HG03139 (cell line): Measurements from ENCODE around the gene TRPM8.
"Not testable (repeated sequence)": the region's sequence is repeated elsewhere in the genome, so short reads cannot be mapped to it uniquely, and the experiment has no call there.

ENCODE experiments used
- ATAC-seq: cut with Tn5 transposase; IDR thresholded peaks from one replicate; pipeline ENCODE4 v1.9.1; 2021; ENCODE audit not compliant: unreplicated experiment

Gene TRPM8

DNA sequence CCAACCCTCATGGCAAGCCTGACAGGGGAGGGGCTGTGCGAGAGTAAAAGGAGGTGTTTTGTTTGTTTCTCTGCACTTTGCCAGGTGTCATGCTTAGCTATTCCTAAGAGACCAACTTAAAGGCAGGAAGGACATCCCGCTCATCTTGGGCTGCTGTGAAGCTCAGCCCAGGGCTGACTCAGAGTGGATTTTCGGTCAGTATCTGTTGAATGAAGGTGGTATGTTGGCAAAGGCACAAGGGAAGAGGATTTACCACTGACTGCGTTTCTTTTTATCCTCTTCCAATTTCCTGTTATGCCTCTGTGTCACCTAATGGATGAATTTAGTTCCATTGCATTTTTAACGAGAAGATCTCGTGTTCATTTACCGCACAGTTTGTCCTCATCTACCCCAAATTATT lies 18.9 kb downstream of the TRPM8 start:
- ATAC-seq, result no peak

DNA sequence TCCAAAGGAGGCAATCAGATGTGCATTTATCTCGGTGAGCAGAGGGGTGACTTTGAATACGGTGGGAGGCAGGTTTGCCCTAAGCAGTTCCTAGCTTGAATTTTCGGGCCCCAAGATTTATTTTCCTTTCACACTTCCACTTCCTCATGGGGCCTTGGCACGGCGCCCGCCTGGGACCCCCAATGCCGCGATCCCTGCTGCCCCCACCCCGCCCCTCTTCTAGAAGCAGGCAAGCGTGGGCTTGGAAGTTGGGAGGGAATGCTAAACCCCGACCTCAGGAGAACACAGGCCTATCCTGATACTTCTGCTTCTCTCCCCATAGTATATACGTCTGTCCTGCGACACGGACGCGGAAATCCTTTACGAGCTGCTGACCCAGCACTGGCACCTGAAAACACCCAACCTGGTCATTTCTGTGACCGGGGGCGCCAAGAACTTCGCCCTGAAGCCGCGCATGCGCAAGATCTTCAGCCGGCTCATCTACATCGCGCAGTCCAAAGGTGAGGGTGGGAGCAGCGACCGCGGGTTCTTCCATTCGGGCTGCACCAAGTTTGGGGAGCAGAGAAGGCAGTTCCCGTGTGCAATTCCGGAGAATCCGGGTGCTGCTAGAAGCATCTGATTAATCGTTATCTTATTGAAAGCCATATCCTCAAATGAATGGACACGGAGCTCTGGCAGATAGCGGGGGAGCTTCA lies 21.6 kb downstream of the TRPM8 start:
- no peak for ATAC-seq

DNA sequence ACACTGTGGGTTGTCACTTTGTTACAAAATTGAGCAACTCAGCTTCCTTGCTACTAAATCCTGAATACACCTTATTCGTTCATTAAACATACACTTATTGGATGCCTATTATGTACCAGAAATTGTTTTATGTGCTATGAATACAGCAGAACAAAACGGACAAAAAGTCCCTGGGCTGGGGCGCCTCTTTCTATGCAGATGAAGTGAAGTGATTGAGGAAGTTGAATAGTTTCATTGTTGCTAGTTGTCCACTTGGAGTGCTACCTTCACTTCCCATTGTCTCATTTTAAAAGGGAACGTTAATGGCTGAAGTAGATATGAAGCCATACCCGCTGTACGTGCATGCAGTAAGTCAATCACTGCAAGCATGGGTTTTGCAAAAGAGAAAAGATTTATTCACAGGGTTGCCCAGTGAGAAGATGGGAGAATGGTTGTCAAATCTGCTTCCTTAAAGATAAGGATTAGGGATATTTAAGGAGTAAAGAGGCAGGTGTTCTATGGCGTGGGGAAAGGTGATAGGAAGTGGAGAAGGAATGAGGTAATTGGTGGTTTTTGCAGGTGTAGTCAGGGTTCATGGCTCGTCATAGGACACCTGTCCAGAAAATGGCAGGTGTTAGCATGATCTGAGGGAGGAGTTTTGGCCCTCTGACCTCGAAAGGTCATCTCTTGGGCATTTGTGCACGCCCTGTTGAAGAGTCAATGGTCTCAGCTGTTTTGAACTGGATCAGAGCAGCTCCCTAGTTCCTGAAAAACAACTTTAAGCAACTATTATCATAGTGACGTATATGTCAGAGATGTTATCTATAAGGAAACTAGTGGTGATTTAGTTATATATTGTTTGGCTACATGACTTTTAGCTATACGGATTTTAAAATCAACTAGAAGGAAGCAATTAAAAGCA lies 23.5 kb downstream of the TRPM8 start:
- ATAC-seq, result no peak

DNA sequence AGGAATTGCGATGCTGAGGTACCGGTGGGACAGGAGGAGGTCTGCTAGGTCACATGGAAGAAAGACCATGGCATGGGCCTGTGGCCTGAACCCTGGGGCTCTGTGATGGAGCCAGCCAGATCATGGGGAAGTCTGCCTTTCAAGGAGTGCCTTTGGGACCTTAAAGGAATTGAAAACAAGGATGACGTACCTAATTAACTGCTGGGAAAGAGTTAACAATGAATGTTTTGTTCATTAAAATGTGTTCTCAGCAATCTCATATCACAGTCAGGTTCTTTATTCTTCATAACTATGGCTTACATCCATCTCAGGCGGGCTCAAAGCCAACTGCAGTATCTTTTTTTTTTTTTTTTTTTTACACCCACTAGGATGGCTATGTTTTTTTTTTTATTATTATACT lies 25.6 kb downstream of the TRPM8 start:
- ATAC-seq, result no peak

DNA sequence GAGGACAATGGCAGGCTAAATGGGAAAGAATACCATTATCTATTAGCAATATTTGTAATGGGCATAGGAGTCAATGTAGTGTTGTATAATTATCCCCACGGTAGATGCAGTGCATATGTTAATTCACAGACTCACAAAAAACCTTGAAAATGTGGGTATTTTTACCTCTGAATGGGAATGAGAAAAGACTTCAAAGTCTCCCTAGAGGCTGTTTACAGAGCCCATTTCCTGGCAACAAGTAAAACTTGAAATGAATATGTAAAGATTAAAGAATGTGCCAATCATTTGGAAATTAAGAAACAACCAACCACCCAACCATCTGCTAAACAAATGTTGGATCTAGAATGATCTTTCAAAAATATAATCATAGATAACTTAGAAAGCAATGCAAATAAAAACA lies 27.1 kb downstream of the TRPM8 start:
- ATAC-seq, result no peak

DNA sequence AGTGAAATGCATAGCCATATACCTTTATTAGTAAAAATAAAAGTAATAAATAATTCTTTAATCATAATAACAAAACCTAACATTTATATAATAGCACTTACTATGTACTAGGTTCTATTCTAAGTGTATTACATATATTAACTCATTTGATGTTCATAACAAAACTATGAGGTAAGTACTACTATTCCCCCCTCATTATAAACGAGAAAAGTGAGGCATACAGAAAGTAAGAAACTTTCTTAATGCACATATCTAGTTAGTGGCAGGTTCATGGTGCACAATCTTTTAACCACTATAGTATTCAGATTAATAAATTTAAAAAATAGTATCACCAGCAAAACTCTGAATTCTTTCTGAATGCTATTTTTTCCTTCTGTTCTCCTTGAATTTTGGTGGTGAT lies 27.5 kb downstream of the TRPM8 start:
- ATAC-seq, result no peak

DNA sequence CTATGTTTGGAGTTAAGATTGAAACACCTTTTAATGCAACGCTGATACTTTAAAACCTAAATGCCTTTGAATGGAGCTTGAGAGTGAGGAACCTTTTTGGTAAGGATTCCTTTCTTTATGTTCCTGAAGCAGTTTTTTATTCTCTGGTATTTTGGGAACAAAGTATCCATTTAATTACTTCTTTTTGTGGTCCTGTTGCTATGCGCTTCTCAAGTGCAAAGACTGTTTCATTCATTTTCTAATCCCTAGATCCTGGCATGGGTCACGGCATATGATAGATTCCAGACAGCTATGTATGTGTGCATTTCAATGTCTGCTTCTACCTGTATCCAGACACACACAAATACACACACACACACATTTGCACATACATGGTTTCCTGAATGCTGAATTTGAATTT lies 28.0 kb downstream of the TRPM8 start:
- ATAC-seq, result no peak

DNA sequence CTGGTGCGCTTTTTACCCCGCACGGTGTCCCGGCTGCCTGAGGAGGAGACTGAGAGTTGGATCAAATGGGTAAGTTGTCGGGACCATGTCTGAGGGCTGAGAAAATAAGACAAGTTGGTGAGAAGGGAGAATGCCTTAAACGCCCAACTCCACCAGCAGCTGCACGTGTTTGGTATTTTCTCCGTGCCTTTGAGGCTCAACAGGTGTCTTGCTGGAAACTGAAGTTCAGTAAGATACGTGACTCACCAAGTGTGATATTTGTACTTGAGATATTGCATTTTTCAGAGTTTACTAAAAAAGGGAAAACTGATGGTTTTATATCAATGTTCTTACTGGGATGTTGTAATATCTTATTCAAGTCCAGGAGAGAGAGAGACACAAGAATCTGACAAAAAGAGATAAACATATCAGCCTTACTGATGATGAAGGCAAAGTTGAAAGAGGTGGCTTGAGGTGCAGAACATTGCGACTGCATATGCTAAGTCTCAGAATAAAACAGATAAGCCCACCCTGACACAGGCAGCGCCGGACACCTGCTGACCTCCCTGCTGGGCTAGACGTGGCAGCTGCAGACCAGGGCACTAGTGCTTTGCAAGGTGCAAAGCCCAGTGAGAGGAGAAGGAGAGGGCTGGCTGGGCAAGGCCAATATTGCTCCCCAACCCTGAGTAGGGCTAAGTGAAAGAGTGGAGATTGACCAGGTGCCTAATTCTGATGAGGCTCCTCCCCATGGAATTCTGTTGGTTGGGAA lies 33.1 kb downstream of the TRPM8 start:
- ATAC-seq, result no peak

DNA sequence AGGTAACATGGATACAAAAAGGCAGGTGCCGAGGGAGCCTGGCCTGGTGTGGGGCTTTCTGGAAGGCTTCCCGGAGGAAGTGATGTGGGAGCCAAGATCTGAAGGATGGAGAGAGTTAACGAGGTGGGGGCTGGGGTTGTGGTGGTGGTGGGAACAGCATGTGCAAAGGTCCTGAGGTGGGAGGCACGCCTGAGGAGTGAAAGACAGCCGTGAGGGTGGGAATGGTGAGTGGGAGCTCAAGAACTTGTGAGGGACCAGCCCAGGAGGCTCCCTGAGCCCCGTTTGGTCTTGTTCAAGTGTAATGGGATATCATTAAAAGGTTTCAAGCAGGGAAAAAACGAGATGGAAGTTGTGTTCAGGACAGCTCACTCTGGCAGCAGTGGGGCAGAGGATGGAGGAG lies 35.2 kb downstream of the TRPM8 start:
- no peak for ATAC-seq

DNA sequence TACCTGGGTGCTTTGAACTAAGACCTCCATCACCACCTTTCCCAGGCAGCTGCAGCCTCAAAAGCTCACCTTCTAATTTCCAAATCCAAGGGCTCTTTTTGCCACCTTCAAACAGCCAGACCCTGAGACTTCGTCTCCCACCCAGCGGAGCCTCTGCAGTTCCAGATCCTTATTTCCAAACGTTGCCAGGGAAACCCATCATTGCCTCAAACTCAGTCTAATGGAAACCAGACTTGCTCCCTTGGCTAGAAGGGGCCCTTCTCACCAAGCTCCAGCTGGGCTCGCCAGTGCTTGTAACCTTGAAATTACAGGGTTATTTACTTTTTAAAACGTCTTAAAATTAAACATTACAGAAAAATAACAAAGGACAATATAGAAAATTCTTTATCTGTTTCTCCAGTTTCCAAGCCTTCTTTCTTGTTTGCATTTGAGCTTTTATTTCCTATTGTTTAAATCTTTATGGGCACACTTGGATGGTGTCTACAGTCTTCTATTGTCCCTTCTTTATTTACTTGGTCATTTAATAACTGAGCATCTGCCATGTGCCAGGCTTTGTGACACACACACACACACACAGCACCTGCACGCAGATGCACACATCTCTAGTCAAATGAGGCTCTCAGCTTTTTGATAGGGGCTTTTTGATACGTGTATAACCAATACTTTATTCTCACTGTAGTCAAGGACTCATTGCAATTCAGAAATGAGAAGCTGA lies 36.1 kb downstream of the TRPM8 start:
- ATAC-seq, result no peak

DNA sequence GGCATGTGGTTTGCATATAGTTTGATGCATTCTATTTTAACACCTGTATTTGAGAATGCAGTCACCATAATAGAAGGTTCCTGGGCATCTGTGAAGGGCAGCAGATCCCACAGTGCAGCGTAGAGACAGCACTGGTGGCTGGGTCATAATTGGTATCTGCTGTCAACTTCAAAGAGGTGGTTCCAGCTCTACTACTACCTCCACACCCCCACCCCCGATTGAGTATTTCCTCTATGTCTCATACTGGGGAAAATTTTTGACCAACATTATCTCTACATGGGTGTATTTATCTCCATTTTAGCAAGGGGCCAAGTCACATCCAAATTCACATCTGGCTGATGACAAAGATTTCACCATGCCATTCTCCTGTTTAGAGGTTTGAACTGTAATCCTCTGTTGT lies 43.0 kb downstream of the TRPM8 start:
- ATAC-seq, result no peak

DNA sequence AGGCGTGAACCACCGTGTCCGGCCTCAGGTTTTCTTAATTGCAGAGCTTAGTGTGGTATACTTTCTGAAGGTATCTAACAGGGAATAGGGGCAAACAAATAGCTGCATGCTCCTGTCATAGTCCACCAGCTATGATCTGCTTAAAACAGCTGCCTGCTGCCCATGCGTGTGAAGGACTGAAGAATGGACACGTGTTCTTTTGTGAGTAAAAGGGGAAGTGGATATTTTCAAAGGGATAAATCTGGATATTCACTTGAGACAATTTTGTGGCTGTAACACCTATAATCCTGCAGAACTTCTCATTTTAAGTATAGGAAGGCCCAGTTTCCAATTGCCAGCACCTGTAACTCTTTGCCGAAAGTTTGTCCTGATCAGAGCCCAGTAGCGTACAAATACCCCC lies 44.7 kb downstream of the TRPM8 start:
- no peak for ATAC-seq

DNA sequence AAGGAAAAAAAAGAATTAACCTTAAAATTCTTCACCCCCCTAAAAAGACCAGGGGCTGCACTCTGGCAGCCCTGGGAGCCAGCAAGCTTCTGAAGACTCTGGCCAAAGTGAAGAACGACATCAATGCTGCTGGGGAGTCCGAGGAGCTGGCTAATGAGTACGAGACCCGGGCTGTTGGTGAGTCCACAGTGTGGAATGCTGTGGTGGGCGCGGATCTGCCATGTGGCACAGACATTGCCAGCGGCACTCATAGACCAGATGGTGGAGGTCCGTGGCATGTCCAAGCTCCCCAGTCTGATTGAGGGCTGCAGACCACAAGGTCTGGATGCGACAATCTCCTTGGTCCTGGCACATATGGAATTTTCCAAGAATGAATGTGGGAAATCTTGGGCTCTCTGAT lies 47.4 kb downstream of the TRPM8 start:
- ATAC-seq, result no peak

DNA sequence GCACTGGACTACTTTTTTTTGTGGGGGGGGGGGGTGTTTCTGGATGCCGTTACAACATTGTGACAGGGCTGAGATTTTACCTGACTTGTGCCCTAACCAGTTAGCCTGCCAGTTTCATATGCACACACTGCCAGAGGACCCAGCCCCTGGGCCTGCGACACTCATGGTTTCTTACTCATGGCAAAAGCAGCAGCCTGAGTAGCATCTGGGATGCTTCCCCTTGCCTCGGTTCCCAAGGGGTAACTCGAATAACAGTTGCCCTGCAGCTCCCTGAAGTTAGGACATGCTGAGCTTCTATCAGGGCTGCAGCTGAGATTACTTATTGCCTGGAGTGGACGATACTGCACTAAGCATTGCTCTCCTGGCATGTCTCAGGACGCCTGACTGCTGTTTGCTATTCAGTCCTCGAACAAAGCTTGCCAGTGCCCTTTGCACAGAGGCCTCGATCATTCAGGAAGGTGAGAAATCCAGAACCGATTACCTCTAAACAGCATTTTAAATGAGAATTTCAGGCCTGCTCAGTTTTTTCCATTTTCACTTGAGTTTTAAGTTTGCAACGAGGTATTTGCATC lies 47.9 kb downstream of the TRPM8 start:
- ATAC-seq, result no peak

DNA sequence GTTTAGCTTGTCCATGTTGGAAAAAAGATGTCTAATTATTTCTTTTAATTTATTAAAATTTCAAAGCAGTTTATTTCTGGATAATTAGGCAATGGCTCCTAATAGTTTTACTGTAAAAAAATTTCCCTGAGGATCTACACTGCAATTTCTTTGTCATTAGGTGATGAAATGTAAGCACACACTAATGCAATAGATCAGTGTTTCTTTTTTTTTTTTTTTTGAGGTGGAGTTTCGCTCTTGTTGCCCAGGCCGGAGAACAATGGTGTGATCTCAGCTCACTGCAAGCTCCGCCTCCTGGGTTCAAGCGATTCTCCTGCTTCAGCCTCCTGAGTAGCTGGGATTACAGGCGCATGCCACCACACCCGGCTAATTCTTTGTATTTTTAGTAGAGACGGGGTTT lies 48.5 kb downstream of the TRPM8 start:
- not testable (repeated sequence) for ATAC-seq

DNA sequence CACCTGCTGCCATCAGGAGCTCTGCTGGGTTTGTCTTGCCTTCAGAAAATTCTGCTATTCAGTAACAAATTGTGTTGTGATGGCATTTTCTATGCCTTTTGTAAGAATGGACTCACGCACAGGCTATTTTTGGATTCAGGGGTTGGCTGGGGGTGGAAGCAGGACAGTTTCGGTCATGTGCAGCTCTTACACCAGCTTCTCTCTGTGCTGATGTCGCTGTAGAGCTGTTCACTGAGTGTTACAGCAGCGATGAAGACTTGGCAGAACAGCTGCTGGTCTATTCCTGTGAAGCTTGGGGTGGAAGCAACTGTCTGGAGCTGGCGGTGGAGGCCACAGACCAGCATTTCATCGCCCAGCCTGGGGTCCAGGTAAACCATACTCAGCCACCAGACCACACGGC lies 49.2 kb downstream of the TRPM8 start:
- no peak for ATAC-seq

DNA sequence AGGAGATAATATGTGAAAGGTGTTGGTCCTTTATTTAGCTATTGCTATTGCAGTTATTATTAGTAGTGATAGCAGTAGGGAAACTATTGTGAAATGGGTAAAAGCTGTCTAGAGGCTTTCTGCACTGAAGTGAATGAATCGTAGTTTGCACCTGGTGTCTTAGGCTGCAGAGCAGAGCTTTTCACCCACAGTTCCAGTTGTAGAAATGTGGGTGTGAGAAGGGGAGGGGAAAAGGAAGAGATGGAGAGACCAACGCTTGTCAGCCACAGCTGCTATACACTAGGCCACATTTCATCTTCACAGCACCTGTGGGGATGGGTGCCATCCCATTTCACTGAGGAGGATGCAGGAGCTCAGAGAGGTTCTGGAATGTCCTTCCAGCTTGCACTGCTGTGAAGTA lies 50.0 kb downstream of the TRPM8 start:
- no peak for ATAC-seq

DNA sequence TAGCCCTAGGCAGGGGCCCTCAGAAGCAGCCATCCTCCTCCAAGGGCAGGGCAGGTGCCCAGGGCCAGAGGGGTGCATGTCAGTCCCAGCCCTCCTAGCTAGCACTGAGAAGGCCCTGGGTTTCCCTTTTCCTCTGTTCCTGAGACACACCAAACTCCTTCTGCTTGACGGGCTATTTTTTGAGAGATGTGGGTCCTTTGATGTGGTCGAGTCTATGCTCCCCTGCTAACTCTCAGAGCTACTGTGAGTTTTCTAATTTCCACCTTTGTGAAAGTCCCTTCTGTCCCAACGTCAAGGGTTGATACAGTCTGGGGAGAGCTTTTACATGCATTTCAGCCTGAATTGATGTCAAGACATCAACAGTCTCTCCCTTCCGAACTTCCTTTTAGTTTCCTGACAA lies 51.4 kb downstream of the TRPM8 start:
- ATAC-seq, result no peak

DNA sequence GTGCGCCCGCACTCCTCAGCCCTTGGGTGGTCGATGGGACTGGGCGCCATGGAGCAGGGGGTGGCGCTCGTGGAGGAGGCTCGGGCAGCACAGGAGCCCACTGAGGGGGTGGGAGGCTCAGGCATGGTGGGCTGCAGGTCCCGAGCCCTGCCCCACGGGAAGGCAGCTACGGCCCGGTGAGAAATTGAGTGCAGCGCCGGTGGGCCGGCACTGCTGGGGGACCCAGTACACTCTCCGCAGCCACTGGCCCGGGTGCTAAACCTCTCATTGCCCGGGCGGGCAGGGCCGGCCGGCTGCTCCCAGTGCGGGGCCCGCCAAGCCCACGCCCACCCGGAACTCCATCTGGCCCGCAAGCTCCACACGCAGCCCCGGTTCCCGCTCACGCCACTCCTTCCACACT lies 55.3 kb downstream of the TRPM8 start:
- not testable (repeated sequence) for ATAC-seq

DNA sequence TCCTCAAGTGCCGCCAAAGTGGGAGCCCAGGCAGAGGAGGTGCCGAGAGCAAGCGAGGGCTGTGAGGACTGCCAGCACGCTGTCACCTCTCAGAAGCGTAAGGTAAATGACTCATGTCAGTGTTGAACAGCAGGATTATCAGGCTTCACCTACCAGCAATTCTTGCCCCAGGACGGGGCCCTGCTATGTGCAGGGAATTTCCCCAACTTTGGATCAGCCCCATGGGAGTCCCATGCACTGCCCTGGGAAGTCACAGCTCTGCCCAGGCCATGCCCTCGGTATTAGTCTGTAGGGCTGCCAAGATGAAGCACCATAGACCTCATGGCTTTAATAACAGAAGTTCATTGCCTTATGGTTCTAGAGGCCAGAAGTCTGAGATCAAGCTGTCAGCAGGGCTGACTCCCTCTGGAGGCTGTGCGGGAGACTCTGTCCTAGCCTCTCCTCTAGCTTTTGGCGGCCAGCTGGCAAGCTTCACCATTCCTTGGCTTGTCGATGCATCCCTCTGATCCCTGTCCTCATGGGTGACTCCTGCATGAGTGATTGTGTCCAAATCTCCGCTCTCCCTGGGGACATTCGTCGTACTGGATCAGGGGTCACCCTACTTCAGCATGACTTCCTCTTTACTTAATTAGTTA lies 55.9 kb downstream of the TRPM8 start:
- ATAC-seq, result no peak
